RWPE1 (cell line): ENCODE data around the gene ANKMY1.
A peak's percentile ranks its signal among the peaks of the same experiment; 100 is the strongest.

Experiments used
- CTCF ChIA-PET: fragments of 350-600 bp; sonication (Branson Sonifier 250); formaldehyde crosslinking; extraction: SDS; loops from one replicate; lab custom pipeline; 2021; lab: Yijun Ruan, JAX
- POLR2A ChIA-PET: fragments of 400-600 bp; formaldehyde crosslinking; extraction: SDS; loops from one replicate; lab custom pipeline; 2020; ENCODE audit warnings: antibody characterized with exemption; ENCODE audit not compliant: low non-redundant PET; lab: Yijun Ruan, JAX
- DNase-seq: peaks from one replicate; pipeline ENCODE4 v3.0.0; 2012; ENCODE audit warnings: low spot score
- H3K27ac ChIP-seq: fragments of 450-650 bp; 2 replicates; pipeline ENCODE4 v1.5.1; 2017
- TF ChIP-seq, protein P1 (sequence below): fragments of 450-650 bp; conservative IDR thresholded peaks from 2 replicates; pipeline ENCODE4 v1.5.1; 2017; ENCODE audit warnings: low read depth, mild to moderate bottlenecking

Gene ANKMY1

DNA sequence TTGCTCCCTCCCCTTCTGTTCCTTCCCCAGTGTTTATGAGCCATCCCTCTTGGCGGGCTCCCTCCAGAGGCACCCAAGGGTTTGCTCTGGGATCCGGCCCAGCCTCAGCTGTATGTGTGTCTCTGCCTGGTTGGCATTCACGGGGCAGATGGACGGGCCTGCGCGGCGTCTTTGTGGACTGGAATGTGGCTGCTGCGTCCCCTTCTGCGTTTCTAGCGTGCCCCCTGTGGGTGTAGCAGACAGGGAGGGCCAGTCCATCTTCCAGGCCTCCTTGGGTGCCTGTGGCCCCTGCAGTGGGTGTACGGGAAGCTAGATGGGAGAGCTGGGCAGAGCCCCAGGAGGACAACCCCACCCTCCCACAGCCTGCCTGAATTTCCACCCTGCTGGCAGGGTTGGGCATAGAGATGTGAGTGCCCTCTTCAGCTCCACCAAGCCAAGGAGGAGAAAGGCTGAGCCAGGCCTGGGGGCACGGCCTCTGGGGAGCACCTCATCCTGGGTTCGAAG lies 106.6 kb downstream of the ANKMY1 start:
- CTCF ChIA-PET, result interaction anchor here (1.3 to 1.5 kb wide), 2 partner anchors 12 to 15 kb away, joined by 4 to 6 read pairs; partner anchors contain the start of gene GPC1
- peak overlapping the region; percentile 100 for H3K27ac ChIP-seq
- TF ChIP-seq, protein P1, sequence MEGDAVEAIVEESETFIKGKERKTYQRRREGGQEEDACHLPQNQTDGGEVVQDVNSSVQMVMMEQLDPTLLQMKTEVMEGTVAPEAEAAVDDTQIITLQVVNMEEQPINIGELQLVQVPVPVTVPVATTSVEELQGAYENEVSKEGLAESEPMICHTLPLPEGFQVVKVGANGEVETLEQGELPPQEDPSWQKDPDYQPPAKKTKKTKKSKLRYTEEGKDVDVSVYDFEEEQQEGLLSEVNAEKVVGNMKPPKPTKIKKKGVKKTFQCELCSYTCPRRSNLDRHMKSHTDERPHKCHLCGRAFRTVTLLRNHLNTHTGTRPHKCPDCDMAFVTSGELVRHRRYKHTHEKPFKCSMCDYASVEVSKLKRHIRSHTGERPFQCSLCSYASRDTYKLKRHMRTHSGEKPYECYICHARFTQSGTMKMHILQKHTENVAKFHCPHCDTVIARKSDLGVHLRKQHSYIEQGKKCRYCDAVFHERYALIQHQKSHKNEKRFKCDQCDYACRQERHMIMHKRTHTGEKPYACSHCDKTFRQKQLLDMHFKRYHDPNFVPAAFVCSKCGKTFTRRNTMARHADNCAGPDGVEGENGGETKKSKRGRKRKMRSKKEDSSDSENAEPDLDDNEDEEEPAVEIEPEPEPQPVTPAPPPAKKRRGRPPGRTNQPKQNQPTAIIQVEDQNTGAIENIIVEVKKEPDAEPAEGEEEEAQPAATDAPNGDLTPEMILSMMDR, result no peak
- DNase-seq, result no peak
- POLR2A ChIA-PET, result no interaction called here

DNA sequence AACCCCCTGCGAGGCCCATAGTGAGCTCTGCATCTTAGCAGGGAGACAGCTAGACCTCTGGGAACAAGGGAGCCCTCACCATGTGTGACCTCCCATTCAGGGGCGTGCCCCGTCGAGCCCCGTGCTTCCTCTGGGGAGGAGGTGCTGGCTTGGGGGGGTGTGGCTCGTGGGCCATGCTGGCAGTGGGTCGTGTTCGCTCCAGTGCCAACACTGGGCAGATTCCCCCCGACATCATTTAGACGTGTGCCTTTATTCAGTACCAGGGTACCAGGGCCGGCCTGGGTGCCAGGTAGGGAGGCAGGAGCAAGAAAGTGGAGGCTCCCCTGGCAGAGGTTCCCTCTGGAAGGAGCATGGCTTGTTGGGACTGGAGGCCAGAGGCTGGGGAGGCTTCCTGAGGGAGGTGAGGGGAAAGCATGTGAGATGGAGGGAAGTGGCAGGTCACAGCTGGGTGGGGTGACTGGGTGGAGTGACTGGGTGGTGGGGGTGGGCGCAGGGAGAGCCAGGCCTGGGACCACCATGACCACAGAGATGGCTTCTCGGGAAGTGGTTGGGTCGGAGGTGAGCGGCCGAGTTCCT lies 107.2 kb downstream of the ANKMY1 start:
- no peak for DNase-seq
- H3K27ac ChIP-seq, result peak overlapping the region; percentile 100
- ChIA-PET POLR2A (no interaction called here), CTCF (interaction anchor here (1.3 to 1.5 kb wide), 2 partner anchors 12 to 15 kb away, joined by 4 to 6 read pairs; partner anchors contain the start of gene GPC1)
- TF ChIP-seq, protein P1, result no peak

DNA sequence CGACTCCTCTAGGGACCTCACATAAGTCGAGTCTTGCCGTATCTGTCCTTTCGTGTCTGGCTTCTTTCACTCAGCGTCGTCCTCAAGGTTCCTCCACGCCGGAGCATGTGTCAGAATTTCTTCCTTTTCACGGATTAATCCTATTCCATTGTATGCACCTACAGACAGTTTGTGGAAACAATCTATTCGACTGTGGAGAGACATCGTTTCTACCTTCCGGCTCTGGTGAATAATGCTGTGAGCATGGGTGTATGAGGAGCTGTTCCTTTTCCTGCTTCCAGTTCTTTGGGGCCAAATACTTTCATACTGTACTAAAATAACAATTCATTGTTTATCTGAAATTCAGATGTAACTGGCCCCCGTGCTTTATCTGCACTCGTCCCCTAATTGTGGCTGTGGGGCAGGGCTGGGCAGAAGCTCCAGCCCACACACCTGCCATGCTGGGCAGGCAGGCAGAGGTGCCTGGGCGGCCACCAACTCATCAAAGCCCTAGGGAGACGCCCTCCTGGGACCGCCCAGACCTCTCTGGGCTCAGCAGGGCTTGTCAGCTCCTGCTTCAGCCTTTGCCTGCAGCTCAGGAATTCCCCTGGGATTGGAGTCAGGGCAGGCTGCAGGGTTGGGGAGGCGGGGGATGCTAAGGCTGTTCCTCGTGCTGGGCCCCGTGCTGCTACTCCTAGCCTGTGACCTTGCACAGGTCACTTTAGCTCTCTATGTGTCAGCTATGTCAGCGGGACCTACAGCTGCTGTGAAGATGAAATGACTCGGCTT lies 107.8 kb downstream of the ANKMY1 start:
- TF ChIP-seq, protein P1, result no peak
- peak overlapping the region; percentile 100 for H3K27ac ChIP-seq
- CTCF ChIA-PET, result interaction anchor here (1.3 kb wide), 1 partner anchor 11 kb away, joined by 6 read pairs; no protein-coding TSS in a partner anchor
- DNase-seq, result peak; percentile 90
- POLR2A ChIA-PET, result interaction anchor here (0.8 kb wide), 1 partner anchor 80 kb away, joined by 3 read pairs; no protein-coding TSS in a partner anchor

DNA sequence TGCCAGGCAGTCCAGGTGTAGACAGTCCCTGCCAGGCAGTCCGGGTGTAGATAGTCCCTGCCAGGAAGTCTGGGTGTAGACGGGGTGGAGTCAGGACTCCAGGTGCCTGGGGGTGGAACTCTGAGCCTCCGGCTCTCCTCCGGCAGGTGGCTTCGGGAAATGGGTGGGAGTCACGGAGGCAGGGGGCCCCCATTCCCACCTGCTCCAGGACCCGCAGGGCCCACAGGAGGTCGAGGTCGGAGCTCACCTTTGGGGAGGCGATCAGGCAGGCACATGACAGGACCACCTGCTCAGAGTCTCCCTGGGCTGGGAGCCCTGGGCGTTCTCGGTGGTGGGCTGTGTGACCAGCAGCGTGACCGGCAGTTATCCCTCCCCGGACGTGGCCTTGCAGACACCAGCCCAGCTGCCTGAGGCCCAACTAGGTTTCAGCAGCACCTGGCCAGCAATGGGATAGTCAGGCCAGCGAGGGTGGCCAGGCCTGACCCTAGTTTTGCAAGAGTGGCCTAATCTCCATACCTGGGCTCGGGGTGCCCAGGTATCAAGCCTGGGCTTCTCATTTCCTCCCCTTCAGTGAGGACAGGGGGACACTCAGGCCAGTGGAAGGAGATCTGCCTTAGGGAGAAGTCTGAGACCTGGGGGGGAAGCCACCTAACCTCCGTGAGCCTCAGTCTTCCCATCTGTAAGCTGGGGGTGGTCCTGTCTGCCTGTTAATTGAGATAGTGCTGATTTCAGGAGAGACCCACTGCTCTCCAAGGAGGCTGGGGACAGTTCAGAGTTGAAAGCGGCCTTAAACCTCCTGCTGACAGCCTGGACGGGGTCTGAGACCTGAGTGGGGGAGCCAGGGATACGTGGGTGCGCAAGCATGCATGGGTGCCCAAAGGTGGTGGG lies 109.2 kb downstream of the ANKMY1 start:
- POLR2A ChIA-PET, result no interaction called here
- TF ChIP-seq, protein P1, result no peak
- H3K27ac ChIP-seq, result peak overlapping the region; percentile 100
- no peak for DNase-seq
- CTCF ChIA-PET, result no interaction called here

DNA sequence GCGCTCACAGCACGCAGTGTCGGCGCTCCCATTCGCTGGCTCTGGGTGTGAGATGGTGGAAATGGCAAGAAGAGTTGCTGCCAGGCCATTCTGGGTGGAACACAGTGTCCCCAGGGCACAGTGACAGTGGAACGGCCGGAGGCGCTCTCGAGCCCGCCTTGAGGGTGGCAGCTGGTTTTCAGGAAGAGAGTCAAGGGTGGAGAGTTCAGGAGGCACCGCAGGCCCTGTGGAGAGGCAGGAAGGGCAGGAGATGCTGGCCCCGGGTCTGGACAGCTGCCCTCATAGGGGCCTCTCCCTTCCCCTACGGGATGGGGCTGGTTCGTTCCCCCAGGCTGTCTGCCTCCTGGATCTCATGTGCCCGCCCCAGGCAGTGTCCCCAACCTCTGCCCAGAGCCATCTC lies 109.9 kb downstream of the ANKMY1 start:
- TF ChIP-seq, protein P1, result no peak
- DNase-seq, result no peak
- ChIA-PET CTCF (no interaction called here), POLR2A (no interaction called here)
- H3K27ac ChIP-seq, result peak overlapping the region; percentile 100
